Hepatic stellate cell (primary cell): ENCODE data around the gene LYPD6.

ENCODE experiments used
- DNase-seq: peaks from one replicate; pipeline ENCODE4 v3.0.0; 2011; ENCODE audit warnings: low spot score

The LYPD6 gene

DNA sequence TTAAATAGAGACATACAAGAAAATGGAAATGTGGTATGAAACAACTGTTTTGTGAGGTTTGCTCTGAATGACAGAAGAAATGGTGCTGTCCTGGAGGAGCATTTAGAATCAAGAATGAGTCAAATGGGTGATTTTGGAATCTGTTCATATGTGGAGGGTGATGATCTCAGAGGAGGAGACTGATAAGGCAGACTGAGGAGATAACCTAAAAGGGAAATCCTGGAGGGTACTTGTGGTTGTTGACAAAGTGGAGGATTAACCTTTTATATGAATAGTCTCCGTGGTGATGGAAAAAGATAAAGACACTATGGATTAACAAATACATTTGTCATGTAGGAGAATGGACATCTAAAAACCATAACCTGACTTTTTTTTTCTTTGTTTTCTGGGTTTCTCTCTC is 183.1 kb downstream of the LYPD6 start:
- no peak for DNase-seq
